ENCODE data around the gene RHCE. TPM values are rescaled to one million over a fixed set of nuclear protein-coding genes. Genes with fewer than 3 reads are reported as not detected.
A peak's percentile ranks its signal among the peaks of the same experiment; 100 is the strongest.

RHCE gene
- total and polyA plus RNA-seq, 9 of the 15 experiments (the other 6 are each of a cell fraction or from before 2014, with no cell fraction given), result 5.4 to 31.5 (median 12.6) TPM

- DNase-seq (ENCODE audit: extremely low read depth in 1 of 4, low spot score in 3 of 4), result peak in 2 of 4 experiments; percentile 86 to 88
- Histone ChIP-seq H3K9ac (ENCODE audit: insufficient read depth in 1 of 2, low read depth in 2 of 2, low read length in 2 of 2) (peak overlapping the region; percentile 77 to 93), H3K4me1 (replicated peaks in 1 of 2; ENCODE audit: control insufficient read depth in 2 of 2, insufficient read depth in 2 of 2, low read length in 2 of 2) (peaks cover 26 to 46% of the 10 kb centered on the region in 2 experiments), H4K20me1 (replicated peaks; ENCODE audit: control insufficient read depth, insufficient read depth, low read length) (0 out of 2 replicates have a peak, but pooled peaks cover 5% of the 10 kb centered on the region), H2AFZ (ENCODE audit: low read depth, low read length) (peak overlapping the region; percentile 61; the same call in 1 of the 2 replicates), H3K36me3 (ENCODE audit: control insufficient read depth, insufficient read depth, low read length) (peaks cover 17% of the 10 kb centered on the region), H3K4me2 (ENCODE audit: insufficient read depth, low read length) (peak overlapping the region; percentile 90), H3K9me1 (ENCODE audit: control insufficient read depth, insufficient read depth, low read length) (no peaks in the 10 kb centered on the region), H3K79me2 (ENCODE audit: control insufficient read depth, insufficient read depth, low read length) (peaks cover 69% of the 10 kb centered on the region), H3K27ac (ENCODE audit: extremely low read depth, low read depth, low read length) (peak overlapping the region; percentile 92), H3K9me3 (replicated peaks; ENCODE audit: control insufficient read depth, insufficient read depth, low read depth, low read length) (no peaks in the 10 kb centered on the region), H3K4me3 (peak overlapping the region; percentile 78), H3K27me3 (ENCODE audit: control insufficient read depth in 2 of 2, insufficient read depth in 2 of 2, low read length in 2 of 2) (no peaks in the 10 kb centered on the region)
- BruUV-seq (replicated peaks), result no TSS peak
- FAIRE-seq, result no peak
- ChIA-PET CTCF (ENCODE audit: low intra/inter-chr PET ratio) (interaction anchor here (0.7 kb wide), 1 partner anchor 45 kb away, joined by 3 read pairs; no protein-coding TSS in a partner anchor), POLR2A (interaction anchor here (0.6 to 3.1 kb wide), 15 partner anchors 8 to 205 kb away, joined by 3 to 15 read pairs (median 5); partner anchors contain the start of gene RSRP1)
- in situ Hi-C loops (cut with MboI), result no loop called here
- peak; percentile 11 for ATAC-seq
- WGBS (ENCODE audit: insufficient coverage, low coverage, missing lambda C conversion rate), result under 1% methylated on average over 64 of the region's 89 CpGs
- intact Hi-C loops (cut with micrococcal nuclease), result loop anchor here (5.0 to 10.0 kb wide), 2 partner anchors 36 to 146 kb away; no protein-coding TSS in a partner anchor
- TF ChIP-seq SPI1 (IDR thresholded peaks at IDR 0.05; ENCODE audit: borderline replicate concordance, low read depth, low read length), result peak; percentile 74; the same call in 1 of the 2 replicates
- peak; percentile 12; the same call in 1 of the 2 replicates for TF ChIP-seq E2F4 (CRISPR knock-in tag; IDR thresholded peaks at IDR 0.05; ENCODE audit: low read depth)
- peak; percentile 82; the same call in 1 of the 2 replicates for TF ChIP-seq KDM2B (CRISPR knock-in tag; IDR thresholded peaks at IDR 0.05)
- no peak for TF ChIP-seq TBP (optimal IDR thresholded peaks at IDR 0.05; ENCODE audit: low read depth, low read length)
- TF ChIP-seq ETV5 (CRISPR knock-in tag; IDR thresholded peaks at IDR 0.05; ENCODE audit: low read depth), result peak; percentile 59; the same call in 1 of the 2 replicates
- peak; percentile 27; the same call in 1 of the 2 replicates for TF ChIP-seq RBFOX2 (IDR thresholded peaks at IDR 0.05; ENCODE audit: low read depth, low read length)
- TF ChIP-seq HNRNPL (IDR thresholded peaks at IDR 0.05; ENCODE audit: low read depth, low read length), result peak; percentile 71
- no peak for TF ChIP-seq MNT (conservative IDR thresholded peaks at IDR 0.05)
- no peak for TF ChIP-seq EWSR1 (IDR thresholded peaks at IDR 0.05; ENCODE audit: borderline replicate concordance, low read depth, partially characterized antibody)
- TF ChIP-seq ZNF444 (CRISPR knock-in tag; IDR thresholded peaks at IDR 0.05), result 0 out of 2 replicates have a peak, but pooled peaks have one; percentile 44
- TF ChIP-seq HINFP (tag; conservative IDR thresholded peaks at IDR 0.05; ENCODE audit: low read depth), result no peak
- peak; percentile 28; the same call in 1 of the 2 replicates for TF ChIP-seq PHF8 (IDR thresholded peaks at IDR 0.05; ENCODE audit: borderline replicate concordance, low read length)
- no peak for TF ChIP-seq ZNF384 (IDR thresholded peaks at IDR 0.05; ENCODE audit: low read depth, low read length)
- peak; percentile 41 for TF ChIP-seq SMAD1 (IDR thresholded peaks at IDR 0.05; ENCODE audit: low read depth, low read length, partially characterized antibody)
- peak; percentile 34 for TF ChIP-seq SAP30 (IDR thresholded peaks at IDR 0.05; ENCODE audit: borderline replicate concordance, insufficient read depth, low read depth, low read length, poor library complexity, severe bottlenecking)
Measured at GRCh38 chr1:25430967-25431881, 10.6 kb upstream of the RHCE start.

All from K562 (cell line).